HEK293 (cell line): ENCODE data around the gene DPH7.

Source experiments
- CTCF ChIP-seq: fragments of 450-650 bp; formaldehyde crosslinking; IDR thresholded peaks from 2 replicates; pipeline ENCODE4 v1.5.1; 2016; ENCODE audit warnings: missing biosample characterization, missing genetic modification characterization
- MZF1 ChIP-seq: fragments of 450-650 bp; formaldehyde crosslinking; IDR thresholded peaks from 2 replicates; pipeline ENCODE4 v1.5.1; 2017; ENCODE audit warnings: missing biosample characterization, missing genetic modification characterization, borderline replicate concordance
- TCF7L2 ChIP-seq: IDR thresholded peaks from 2 replicates; pipeline ENCODE4 v1.6.1; 2011; ENCODE audit warnings: low read depth, mild to moderate bottlenecking, inconsistent platforms, low read length, moderate library complexity, borderline replicate concordance
- ZNF148 ChIP-seq: fragments of 450-650 bp; formaldehyde crosslinking; IDR thresholded peaks from 2 replicates; pipeline ENCODE4 v1.5.0; 2017; ENCODE audit warnings: missing biosample characterization, missing genetic modification characterization, borderline replicate concordance
- ZNF175 ChIP-seq: fragments of 450-650 bp; formaldehyde crosslinking; IDR thresholded peaks from 2 replicates; pipeline ENCODE4 v1.5.1; 2016; ENCODE audit warnings: missing biosample characterization, missing genetic modification characterization
- ZNF610 ChIP-seq: fragments of 450-650 bp; formaldehyde crosslinking; IDR thresholded peaks from 2 replicates; pipeline ENCODE4 v1.5.1; 2016; ENCODE audit warnings: missing biosample characterization, missing genetic modification characterization, borderline replicate concordance

GRCh38 chr9:137515338-137515724, 63.4 kb downstream of the DPH7 start:
- TF ChIP-seq CTCF (tag by site-specific recombination): no peak
- no peak for TF ChIP-seq MZF1 (tag by site-specific recombination)
- TF ChIP-seq ZNF148 (tag by site-specific recombination): no peak
- TF ChIP-seq ZNF175 (tag by site-specific recombination): no peak
- TF ChIP-seq TCF7L2: no peak
- no peak for TF ChIP-seq ZNF610 (tag by site-specific recombination)
